Tibial artery (tissue), 4 donors: Measurements from ENCODE around the gene FRAS1.

Experiments used
- DNase-seq, 2 donors: peaks; one replicate each; pipeline ENCODE4 v3.0.0-alpha.2; 2019
- H3K27ac ChIP-seq, 2 donors: fragments of 200-600 bp; sonication (generic) in 1 of 2; 1 replicate in 1 of 2; 2 replicates in 1 of 2; pipeline ENCODE4 v1.5.1; 2018 to 2019; ENCODE audit warnings: mild to moderate bottlenecking in 1 of 2
- H3K27me3 ChIP-seq, 2 donors: fragments of 200-600 bp; sonication (generic) in 1 of 2; one replicate each; pipeline versions ENCODE4 v1.5.1 to v1.6.0; 2016 to 2019
- H3K36me3 ChIP-seq, 3 donors: fragments of 200-600 bp; sonication (generic) in 2 of 3; one replicate each; pipeline ENCODE4 v1.5.1; 2016 to 2019; ENCODE audit warnings: mild to moderate bottlenecking in 2 of 3
- H3K4me1 ChIP-seq, 4 donors: fragments of 200-600 bp; sonication (generic) in 2 of 4; 1 replicate in 3 of 4; 2 replicates in 1 of 4; pipeline ENCODE4 v1.5.1; 2016 to 2019
- H3K4me3 ChIP-seq, 2 donors: fragments of 200-600 bp; sonication (generic) in 1 of 2; 1 replicate in 1 of 2; 2 replicates in 1 of 2; pipeline ENCODE4 v1.5.1; 2018 to 2019; ENCODE audit warnings: mild to moderate bottlenecking in 2 of 2
- H3K9me3 ChIP-seq, 3 donors: fragments of 200-600 bp; sonication (generic) in 1 of 3; one replicate each; pipeline ENCODE4 v1.5.1; 2016 to 2019
- intact Hi-C: fragments of 100-400 bp; cut with DNase I; formaldehyde crosslinking; loops from one replicate; pipeline ENCODE4 v1.15.0; 2023; ENCODE audit warnings: low total_unique reads
- TF ChIP-seq, protein P1 (sequence below), 2 experiments: fragments of 200-600 bp in 1 of 2; fragments of 450-650 bp in 1 of 2; IDR thresholded peaks; one replicate each; pipeline ENCODE4 v1.5.1; 2017 to 2019; ENCODE audit warnings: antibody characterized with exemption in 2 of 2, mild to moderate bottlenecking in 1 of 2, moderate library complexity in 1 of 2

The FRAS1 gene

DNA sequence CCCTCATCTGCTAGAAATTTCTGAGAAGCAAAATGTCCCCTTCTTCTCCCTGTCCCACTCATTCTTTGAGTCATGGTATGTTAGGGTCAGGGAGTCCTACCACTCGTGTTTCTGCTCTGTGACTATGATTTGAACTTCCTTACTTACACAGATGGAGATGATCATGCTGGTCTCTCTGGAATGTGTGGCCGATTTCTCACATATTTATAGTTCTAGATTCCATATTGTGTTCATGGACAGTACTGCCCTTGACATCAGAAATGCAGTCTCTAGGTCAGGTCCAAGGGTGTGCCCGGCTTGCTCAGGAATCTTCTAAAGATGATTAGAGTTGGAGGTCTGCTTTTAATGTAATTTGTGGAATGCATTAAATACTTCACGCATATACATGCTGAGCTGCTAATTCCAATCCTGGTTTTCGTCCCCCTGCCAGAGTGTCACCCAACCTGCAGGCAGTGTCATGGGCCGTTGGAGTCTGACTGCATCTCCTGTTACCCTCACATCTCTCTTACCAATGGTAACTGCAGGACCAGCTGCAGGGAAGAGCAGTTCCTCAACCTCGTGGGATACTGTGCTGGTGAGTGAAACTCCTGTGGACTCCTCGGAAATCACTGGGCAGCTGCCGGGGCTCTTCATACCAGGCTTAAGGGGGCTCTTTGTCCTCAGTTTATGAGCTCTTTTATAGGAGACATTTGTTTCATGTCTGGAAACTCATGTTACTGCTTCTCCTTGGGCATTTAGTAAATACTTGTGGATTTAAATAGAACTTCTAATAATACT is 280.3 kb downstream of the FRAS1 start:
- Histone ChIP-seq H3K9me3 (no peaks in the 10 kb centered on the region), H3K4me3 (no peak overlapping the region), H3K27me3 (no peaks in the 10 kb centered on the region), H3K36me3 (no peaks in the 10 kb centered on the region), H3K27ac (no peak overlapping the region), H3K4me1 (no peaks in the 10 kb centered on the region)
- no peak for DNase-seq
- intact Hi-C loops: no loop called here
- TF ChIP-seq, protein P1, sequence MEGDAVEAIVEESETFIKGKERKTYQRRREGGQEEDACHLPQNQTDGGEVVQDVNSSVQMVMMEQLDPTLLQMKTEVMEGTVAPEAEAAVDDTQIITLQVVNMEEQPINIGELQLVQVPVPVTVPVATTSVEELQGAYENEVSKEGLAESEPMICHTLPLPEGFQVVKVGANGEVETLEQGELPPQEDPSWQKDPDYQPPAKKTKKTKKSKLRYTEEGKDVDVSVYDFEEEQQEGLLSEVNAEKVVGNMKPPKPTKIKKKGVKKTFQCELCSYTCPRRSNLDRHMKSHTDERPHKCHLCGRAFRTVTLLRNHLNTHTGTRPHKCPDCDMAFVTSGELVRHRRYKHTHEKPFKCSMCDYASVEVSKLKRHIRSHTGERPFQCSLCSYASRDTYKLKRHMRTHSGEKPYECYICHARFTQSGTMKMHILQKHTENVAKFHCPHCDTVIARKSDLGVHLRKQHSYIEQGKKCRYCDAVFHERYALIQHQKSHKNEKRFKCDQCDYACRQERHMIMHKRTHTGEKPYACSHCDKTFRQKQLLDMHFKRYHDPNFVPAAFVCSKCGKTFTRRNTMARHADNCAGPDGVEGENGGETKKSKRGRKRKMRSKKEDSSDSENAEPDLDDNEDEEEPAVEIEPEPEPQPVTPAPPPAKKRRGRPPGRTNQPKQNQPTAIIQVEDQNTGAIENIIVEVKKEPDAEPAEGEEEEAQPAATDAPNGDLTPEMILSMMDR (IDR thresholded peaks at IDR 0.05): no peak

DNA sequence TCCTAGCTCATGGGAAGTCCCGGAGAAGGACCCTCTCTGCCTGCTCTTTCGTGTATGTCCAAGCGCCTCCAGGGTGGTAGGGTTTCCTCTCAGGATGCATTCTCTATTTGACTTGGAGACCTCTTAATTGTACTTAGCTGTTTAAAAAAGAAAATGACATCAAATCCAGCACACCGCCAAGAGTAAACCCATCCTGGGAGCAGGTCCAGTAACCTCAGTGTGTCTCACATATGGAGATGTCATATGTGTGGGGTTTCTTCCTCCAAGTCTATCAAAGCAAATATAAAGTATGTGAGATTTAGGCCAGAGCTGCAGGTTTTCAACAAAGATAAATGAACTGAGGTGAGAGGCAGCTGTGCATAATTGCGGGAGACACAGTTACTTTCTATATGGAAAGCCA is 285.0 kb downstream of the FRAS1 start:
- H3K36me3 ChIP-seq: no peaks in the 10 kb centered on the region
- intact Hi-C loops: no loop called here
- H3K27ac ChIP-seq: no peak overlapping the region
- TF ChIP-seq, protein P1 (IDR thresholded peaks at IDR 0.05): no peak
- H3K27me3 ChIP-seq: no peaks in the 10 kb centered on the region
- no peaks in the 10 kb centered on the region for H3K4me1 ChIP-seq
- H3K9me3 ChIP-seq: no peaks in the 10 kb centered on the region
- DNase-seq: no peak
- H3K4me3 ChIP-seq: no peak overlapping the region

DNA sequence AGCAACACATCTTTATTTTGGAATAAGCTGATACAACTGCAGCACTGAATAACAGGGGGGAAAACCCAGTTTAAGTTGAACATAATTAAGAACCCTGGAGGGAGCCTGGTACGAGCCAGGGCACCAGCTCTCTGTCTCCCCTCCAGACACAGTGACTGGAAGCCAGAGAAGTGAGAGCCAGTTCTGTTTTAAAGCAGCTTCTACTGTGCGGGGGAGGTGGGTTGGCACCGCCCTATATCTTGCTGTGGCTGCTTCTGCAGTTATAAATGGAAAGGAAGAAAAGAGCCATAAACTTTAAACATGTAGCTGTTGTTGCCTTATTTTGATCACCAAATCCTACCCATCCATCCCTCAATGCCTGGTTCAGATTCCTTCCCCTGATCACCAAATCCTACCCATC is 286.6 kb downstream of the FRAS1 start:
- H3K27me3 ChIP-seq: no peaks in the 10 kb centered on the region
- H3K27ac ChIP-seq: no peak overlapping the region
- TF ChIP-seq, protein P1 (IDR thresholded peaks at IDR 0.05): no peak
- no peaks in the 10 kb centered on the region for H3K4me1 ChIP-seq
- DNase-seq: no peak
- H3K4me3 ChIP-seq: no peak overlapping the region
- no peaks in the 10 kb centered on the region for H3K9me3 ChIP-seq
- H3K36me3 ChIP-seq: no peaks in the 10 kb centered on the region
- intact Hi-C loops: no loop called here

DNA sequence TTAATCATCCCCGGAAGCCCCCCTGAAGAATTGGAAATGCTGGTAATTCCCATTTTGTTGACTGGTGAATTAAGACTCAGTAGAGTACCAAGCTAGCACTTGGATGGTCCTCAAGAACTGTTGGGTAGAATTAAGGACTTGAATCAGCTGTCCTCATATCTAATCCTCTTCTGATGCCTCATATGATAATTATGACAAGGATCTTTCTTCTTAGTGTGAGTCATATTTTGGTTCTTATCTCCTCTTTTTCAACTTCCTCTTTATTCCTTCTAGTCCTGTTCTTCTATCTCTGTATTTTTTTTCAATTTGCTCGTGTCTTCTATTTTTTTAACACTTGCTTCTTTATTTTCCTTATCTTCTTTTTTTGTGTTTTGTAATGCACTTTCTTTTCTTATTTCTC is 288.1 kb downstream of the FRAS1 start:
- no peaks in the 10 kb centered on the region for H3K4me1 ChIP-seq
- no peak for DNase-seq
- no peaks in the 10 kb centered on the region for H3K27me3 ChIP-seq
- no peak overlapping the region for H3K27ac ChIP-seq
- H3K4me3 ChIP-seq: no peak overlapping the region
- H3K9me3 ChIP-seq: no peaks in the 10 kb centered on the region
- TF ChIP-seq, protein P1 (IDR thresholded peaks at IDR 0.05): no peak
- intact Hi-C loops: no loop called here
- H3K36me3 ChIP-seq: no peaks in the 10 kb centered on the region

DNA sequence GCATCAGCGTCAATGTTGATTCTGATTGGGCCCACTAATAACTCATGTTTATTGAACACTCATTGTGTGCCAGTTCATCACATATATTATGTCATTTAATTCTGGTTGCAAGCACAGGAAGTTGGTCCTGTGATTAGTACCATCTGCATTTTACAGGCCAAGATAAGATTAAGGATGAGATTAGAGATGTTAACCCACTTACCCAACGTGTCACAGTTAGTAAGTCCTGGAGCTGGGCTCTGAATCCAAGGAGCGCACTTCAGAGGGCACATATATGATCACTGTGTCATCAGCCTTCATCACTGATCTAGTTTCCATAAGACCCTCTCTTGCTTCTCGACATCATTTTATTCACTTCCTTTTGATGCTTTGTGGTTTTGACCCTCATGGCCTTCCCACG is 289.1 kb downstream of the FRAS1 start:
- DNase-seq: no peak
- H3K4me1 ChIP-seq: no peaks in the 10 kb centered on the region
- H3K4me3 ChIP-seq: no peak overlapping the region
- TF ChIP-seq, protein P1 (IDR thresholded peaks at IDR 0.05): no peak
- H3K36me3 ChIP-seq: no peaks in the 10 kb centered on the region
- no peaks in the 10 kb centered on the region for H3K9me3 ChIP-seq
- intact Hi-C loops: no loop called here
- no peaks in the 10 kb centered on the region for H3K27me3 ChIP-seq
- H3K27ac ChIP-seq: no peak overlapping the region
